ENCODE results near the gene APOBEC3H. TPM values are rescaled to one million over a fixed set of nuclear protein-coding genes. Genes with fewer than 3 reads are reported as not detected.
A peak's percentile ranks its signal among the peaks of the same experiment; 100 is the strongest.
"Not testable (repeated sequence)": the region's sequence is repeated elsewhere in the genome, so short reads cannot be mapped to it uniquely, and the experiment has no call there.

The APOBEC3H gene
- total RNA-seq (1 to 10 TPM in 1 of 2 donors, under 1 TPM in 1; 0.94 to 1.3 TPM), polyA plus RNA-seq (ENCODE audit: insufficient read length in 6 of 6) (under 1 TPM in 2 of 6 donors, not detected in 4; 0.23 to 0.27 TPM)
- long read RNA-seq, donor 1 = 0 reads
- long read RNA-seq, donor 2 = 0 reads
- long read RNA-seq, donor 3 = 0 reads
- long read RNA-seq, donor 4, partial matches to known transcripts = 0 of 1 reads
- long read RNA-seq, donor 4, other reads (novel, unspliced or antisense) = 0 of 1 reads
- long read RNA-seq, donor 5 = 0 reads
- long read RNA-seq, donor 6 = 0 reads
- long read RNA-seq, donor 7 = 0 reads
- long read RNA-seq, donor 8 = 0 reads
- long read RNA-seq, donor 9 = 0 reads
- long read RNA-seq, donor 10 = 0 reads
- long read RNA-seq, donor 11 = 0 reads
- long read RNA-seq, donor 12 = 0 reads

GRCh38 chr22:39097098-39098020, at the start of gene APOBEC3H:
Gene APOBEC3H (plus strand): TSS chr22:39097244. CDS start chr22:39100279, 3,035 bp downstream.
- intact Hi-C loops (cut with DNase I) = no loop called here
- DNase-seq (peak in 2 of 4 donors; percentile 13 to 54), ATAC-seq (peak; percentile 80)
- no peak for TF ChIP-seq CTCF (IDR thresholded peaks at IDR 0.05)
- H3K9me3 ChIP-seq = no peaks in the 10 kb centered on the region
- H3K27me3 ChIP-seq = no peaks in the 10 kb centered on the region
- H3K36me3 ChIP-seq = no peaks in the 10 kb centered on the region
- H3K4me3 ChIP-seq = no peak within 1 kb of the TSS
- H3K27ac ChIP-seq = peak within 1 kb of the TSS; percentile 7 to 42
- peaks cover 7 to 40% of the 10 kb centered on the region in 2 donors for H3K4me1 ChIP-seq

- H3K4me1 ChIP-seq; H3K9me3 ChIP-seq; H3K27me3 ChIP-seq; H3K27ac ChIP-seq; H3K4me3 ChIP-seq; ATAC-seq; intact Hi-C loops (cut with DNase I); H3K36me3 ChIP-seq: not testable (repeated sequence)
- peak in 1 of 4 donors; percentile 10 for DNase-seq
These were observed 47.6 kb upstream of the APOBEC3H start for GRCh38 chr22:39049486-39049885.

- H3K27me3 ChIP-seq; H3K27ac ChIP-seq; H3K9me3 ChIP-seq; DNase-seq; intact Hi-C loops (cut with DNase I); H3K4me3 ChIP-seq; H3K36me3 ChIP-seq; H3K4me1 ChIP-seq; ATAC-seq: not testable (repeated sequence)
These were observed 45.1 kb upstream of the APOBEC3H start for GRCh38 chr22:39051844-39052495.

GRCh38 chr22:39055658-39056057, 41.4 kb upstream of the APOBEC3H start:
- TF ChIP-seq CTCF (IDR thresholded peaks at IDR 0.05) = no peak
- H3K9me3 ChIP-seq = no peaks in the 10 kb centered on the region
- H3K4me3 ChIP-seq = no peak overlapping the region
- H3K36me3 ChIP-seq = no peaks in the 10 kb centered on the region
- no peak overlapping the region for H3K27ac ChIP-seq
- H3K4me1 ChIP-seq = no peaks in the 10 kb centered on the region
- ATAC-seq = no peak
- no peaks in the 10 kb centered on the region for H3K27me3 ChIP-seq
- intact Hi-C loops (cut with DNase I) = no loop called here
- DNase-seq = no peak

- H3K36me3 ChIP-seq; DNase-seq; H3K27me3 ChIP-seq; H3K9me3 ChIP-seq; H3K4me3 ChIP-seq; intact Hi-C loops (cut with DNase I); ATAC-seq; H3K27ac ChIP-seq; H3K4me1 ChIP-seq: not testable (repeated sequence)
These were observed 35.8 kb upstream of the APOBEC3H start for GRCh38 chr22:39061290-39061689.

GRCh38 chr22:39061951-39062350, 35.1 kb upstream of the APOBEC3H start:
- intact Hi-C loops (cut with DNase I); H3K36me3 ChIP-seq; H3K27ac ChIP-seq; H3K4me1 ChIP-seq; ATAC-seq; H3K9me3 ChIP-seq; H3K27me3 ChIP-seq; DNase-seq; H3K4me3 ChIP-seq: not testable (repeated sequence)

GRCh38 chr22:39063904-39064303, 33.1 kb upstream of the APOBEC3H start:
- intact Hi-C loops (cut with DNase I) = not testable (repeated sequence)
- peak; percentile 25 for ATAC-seq

GRCh38 chr22:39066442-39067276, 30.4 kb upstream of the APOBEC3H start:
- H3K4me3 ChIP-seq; DNase-seq; H3K36me3 ChIP-seq; intact Hi-C loops (cut with DNase I); ATAC-seq; H3K27me3 ChIP-seq; H3K9me3 ChIP-seq; H3K4me1 ChIP-seq; H3K27ac ChIP-seq: not testable (repeated sequence)

More at GRCh38 chr22:39063904-39064303, 33.1 kb upstream of the APOBEC3H start:
- not testable (repeated sequence) for H3K27me3 ChIP-seq, DNase-seq, H3K4me3 ChIP-seq, H3K4me1 ChIP-seq, H3K27ac ChIP-seq, H3K9me3 ChIP-seq, H3K36me3 ChIP-seq

Data from left lung (tissue), 14 donors.